H1 (cell line): Measurements from ENCODE around the gene IL16. TPM values are rescaled to one million over a fixed set of nuclear protein-coding genes. Genes with fewer than 3 reads are reported as not detected.

Experiments
- CTCF ChIA-PET: fragments of 300-600 bp; sonication (Branson Sonifier 250); formaldehyde crosslinking; loops from one replicate; lab custom pipeline; 2021; ENCODE audit not compliant: partially characterized antibody; lab: Charles Lee
- POLR2A ChIA-PET: fragments of 300-600 bp; sonication (Branson Sonifier 250); formaldehyde crosslinking; loops from one replicate; lab custom pipeline; 2021; ENCODE audit warnings: inconsistent platforms; ENCODE audit not compliant: partially characterized antibody; lab: Charles Lee
- DNase-seq, 2 experiments: peaks; one replicate each; pipeline versions ENCODE4 v3.0.0 to v3.0.0-alpha.2; 2010 to 2022; ENCODE audit warnings: low spot score in 2 of 2, low read depth in 1 of 2, mixed read lengths in 1 of 2
- FAIRE-seq: peaks from 2 replicates; lab custom pipeline; 2011; peaks lifted over from hg19 to GRCh38; lab: Jason Lieb, UNC
- H2AFZ ChIP-seq: 2 replicates; pipeline ENCODE4 v1.8.1; 2012; ENCODE audit warnings: low read length, inconsistent platforms
- H2AK5ac ChIP-seq: 2 replicates; pipeline ENCODE4 v1.6.1; 2013; ENCODE audit warnings: low read depth, low read length
- H2BK120ac ChIP-seq: replicated peaks from 2 replicates; pipeline ENCODE3; 2013; ENCODE audit warnings: low read depth, low read length, inconsistent platforms
- H2BK12ac ChIP-seq: 2 replicates; pipeline ENCODE4 v1.6.1; 2013; ENCODE audit warnings: low read depth, low read length
- H2BK15ac ChIP-seq: 2 replicates; pipeline ENCODE4 v1.6.1; 2013; ENCODE audit warnings: low read length
- H2BK20ac ChIP-seq: 2 replicates; pipeline ENCODE4 v1.6.1; 2013; ENCODE audit warnings: low read length
- H2BK5ac ChIP-seq: 2 replicates; pipeline ENCODE4 v1.6.1; 2013; ENCODE audit warnings: low read depth, low read length
- H3K14ac ChIP-seq: 2 replicates; pipeline ENCODE4 v1.6.1; 2013; ENCODE audit warnings: inconsistent platforms; ENCODE audit not compliant: insufficient read length
- H3K18ac ChIP-seq: 2 replicates; pipeline ENCODE4 v1.6.1; 2013; ENCODE audit warnings: low read length; ENCODE audit errors: extremely low read depth
- H3K23ac ChIP-seq: 2 replicates; pipeline ENCODE4 v1.6.1; 2013; ENCODE audit warnings: inconsistent platforms; ENCODE audit not compliant: insufficient read length
- H3K23me2 ChIP-seq: 2 replicates; pipeline ENCODE4 v1.6.1; 2013; ENCODE audit warnings: low read depth, low read length
- H3K27ac ChIP-seq: 2 replicates; pipeline ENCODE4 v1.6.1; 2011; ENCODE audit warnings: low read depth, low read length, inconsistent platforms
- H3K27me3 ChIP-seq, 4 experiments: replicated peaks in 1 of 4; 1 replicate in 1 of 4; 2 replicates in 3 of 4; pipeline versions ENCODE4 v1.6.1 to v1.8.1; 2011 to 2013; ENCODE audit warnings: low read length in 3 of 4, mild to moderate bottlenecking in 3 of 4, inconsistent platforms in 2 of 4, mixed read lengths in 2 of 4, moderate library complexity in 1 of 4; ENCODE audit not compliant: control insufficient read depth in 3 of 4, insufficient read depth in 3 of 4; ENCODE audit errors: extremely low read depth in 1 of 4
- H3K36me3 ChIP-seq, 4 experiments: 2 replicates each; pipeline versions ENCODE4 v1.6.1 to v1.8.1; 2011 to 2013; ENCODE audit warnings: mild to moderate bottlenecking in 4 of 4, low read length in 3 of 4, moderate library complexity in 2 of 4, control low read depth in 1 of 4, inconsistent platforms in 1 of 4; ENCODE audit not compliant: insufficient read depth in 4 of 4, control insufficient read depth in 2 of 4
- H3K4ac ChIP-seq: replicated peaks from 2 replicates; pipeline ENCODE3; 2013; ENCODE audit warnings: low read length, low read depth, mixed read lengths, inconsistent platforms; ENCODE audit not compliant: insufficient read length
- H3K4me1 ChIP-seq, 4 experiments: replicated peaks in 1 of 4; 1 replicate in 1 of 4; 2 replicates in 3 of 4; pipeline versions ENCODE4 v1.6.1 to v1.8.1; 2011 to 2013; ENCODE audit warnings: low read length in 3 of 4, inconsistent platforms in 2 of 4, mixed read lengths in 1 of 4; ENCODE audit not compliant: insufficient read depth in 4 of 4, control insufficient read depth in 3 of 4
- H3K4me2 ChIP-seq, 2 experiments: 2 replicates each; pipeline versions ENCODE4 v1.6.1 to v1.8.1; 2011 to 2013; ENCODE audit warnings: low read depth in 2 of 2, low read length in 2 of 2, control low read depth in 1 of 2, inconsistent platforms in 1 of 2, mild to moderate bottlenecking in 1 of 2; ENCODE audit not compliant: insufficient read depth in 1 of 2
- H3K4me3 ChIP-seq, 4 experiments: fragments of 200-600, 300-600 bp in 1 of 4; sonication (generic), shearing (Covaris generic), sonication (Bioruptor Twin) in 1 of 4; 2 replicates each; pipeline versions ENCODE4 v1.5.1 to v1.8.1; 2011 to 2016; ENCODE audit warnings: low read length in 4 of 4, low read depth in 3 of 4, control low read depth in 2 of 4, inconsistent platforms in 2 of 4, mild to moderate bottlenecking in 2 of 4, mixed read lengths in 1 of 4, moderate library complexity in 1 of 4; ENCODE audit not compliant: insufficient read depth in 2 of 4; ENCODE audit errors: extremely low read depth in 1 of 4
- H3K56ac ChIP-seq: replicated peaks from 2 replicates; pipeline ENCODE3; 2013; ENCODE audit warnings: low read depth, mild to moderate bottlenecking, mixed read lengths, low read length, inconsistent platforms; ENCODE audit not compliant: insufficient read length
- H3K79me1 ChIP-seq: 2 replicates; pipeline ENCODE4 v1.6.1; 2013; ENCODE audit warnings: low read depth, low read length, control low read depth
- H3K79me2 ChIP-seq, 2 experiments: 2 replicates each; pipeline versions ENCODE4 v1.6.1 to v1.8.1; 2012 to 2013; ENCODE audit warnings: low read length in 2 of 2, mild to moderate bottlenecking in 2 of 2, inconsistent platforms in 1 of 2; ENCODE audit not compliant: insufficient read depth in 2 of 2, control insufficient read depth in 1 of 2
- H3K9ac ChIP-seq, 4 experiments: replicated peaks in 1 of 4; 1 replicate in 1 of 4; 2 replicates in 3 of 4; pipeline versions ENCODE4 v1.6.1 to v1.8.1; 2011 to 2013; ENCODE audit warnings: low read depth in 3 of 4, low read length in 3 of 4, control low read depth in 2 of 4, mild to moderate bottlenecking in 2 of 4, moderate library complexity in 2 of 4, inconsistent platforms in 1 of 4; ENCODE audit errors: extremely low read depth in 1 of 4
- H3K9me3 ChIP-seq, 2 experiments: 2 replicates each; pipeline versions ENCODE4 v1.6.1 to v1.8.1; 2012 to 2013; ENCODE audit warnings: mild to moderate bottlenecking in 2 of 2, moderate library complexity in 2 of 2, control low read depth in 1 of 2, inconsistent platforms in 1 of 2, low read depth in 1 of 2, low read length in 1 of 2, mixed read lengths in 1 of 2; ENCODE audit not compliant: insufficient read depth in 2 of 2
- H4K20me1 ChIP-seq, 2 experiments: replicated peaks in 1 of 2; 2 replicates each; pipeline versions ENCODE3 to v1.8.1; 2011 to 2013; ENCODE audit warnings: inconsistent platforms in 2 of 2, low read length in 2 of 2, mild to moderate bottlenecking in 1 of 2; ENCODE audit not compliant: insufficient read depth in 2 of 2, control insufficient read depth in 1 of 2
- H4K5ac ChIP-seq: 2 replicates; pipeline ENCODE4 v1.6.1; 2013; ENCODE audit warnings: low read length, low read depth, mixed read lengths, inconsistent platforms; ENCODE audit not compliant: insufficient read length
- H4K8ac ChIP-seq: 2 replicates; pipeline ENCODE4 v1.8.0; 2013; ENCODE audit warnings: mild to moderate bottlenecking, moderate library complexity, low read length, inconsistent platforms; ENCODE audit not compliant: insufficient read depth; ENCODE audit errors: extremely low read depth
- H4K91ac ChIP-seq: replicated peaks from 2 replicates; pipeline ENCODE3; 2013; ENCODE audit warnings: low read length, mixed read lengths, inconsistent platforms; ENCODE audit not compliant: insufficient read length
- CBX8 ChIP-seq: fragments of 300-800, 300-1000 bp; sonication (generic); IDR thresholded peaks from 2 replicates; pipeline ENCODE4 v1.7.1; 2016; ENCODE audit warnings: low read depth, low read length, borderline replicate concordance
- CREB1 ChIP-seq: IDR thresholded peaks from 2 replicates; pipeline ENCODE4 v1.6.1; 2012; ENCODE audit warnings: inconsistent platforms
- E2F6 ChIP-seq: IDR thresholded peaks from 2 replicates; pipeline ENCODE4 v1.6.1; 2012; ENCODE audit warnings: inconsistent platforms
- PHF8 ChIP-seq: fragments of 200-600 bp; sonication (generic); conservative IDR thresholded peaks from 2 replicates; pipeline ENCODE4 v1.7.1; 2012; ENCODE audit warnings: low read depth, mild to moderate bottlenecking, inconsistent platforms, low read length, moderate library complexity
- POLR2AphosphoS5 ChIP-seq: IDR thresholded peaks from 2 replicates; pipeline ENCODE4 v1.6.1; 2011; ENCODE audit warnings: low read depth, low read length
- RAD21 ChIP-seq, 2 experiments: IDR thresholded peaks in 1 of 2; conservative IDR thresholded peaks in 1 of 2; 2 replicates each; pipeline ENCODE4 v1.6.1; 2011; ENCODE audit warnings: low read depth in 2 of 2, low read length in 2 of 2, improper control_type of control experiment in 1 of 2, inconsistent platforms in 1 of 2, mild to moderate bottlenecking in 1 of 2, moderate library complexity in 1 of 2
- SAP30 ChIP-seq: fragments of 300-600 bp; sonication (generic); IDR thresholded peaks from 2 replicates; pipeline ENCODE4 v1.7.1; 2012; ENCODE audit warnings: low read length, moderate library complexity, mild to moderate bottlenecking, inconsistent platforms; ENCODE audit not compliant: insufficient read depth, insufficient replicate concordance
- SIN3A ChIP-seq, 2 experiments: IDR thresholded peaks in 1 of 2; conservative IDR thresholded peaks in 1 of 2; 2 replicates each; pipeline ENCODE4 v1.6.1; 2011 to 2012; ENCODE audit warnings: low read length in 2 of 2, improper control_type of control experiment in 1 of 2, low read depth in 1 of 2, mild to moderate bottlenecking in 1 of 2
- TEAD4 ChIP-seq: IDR thresholded peaks from 2 replicates; pipeline ENCODE4 v1.6.1; 2012; ENCODE audit warnings: low read depth, low read length, inconsistent platforms, mixed read lengths
- WGBS, 2 experiments: shearing (Covaris generic) in 1 of 2; methylation state at CpG; one replicate each; pipeline versions ENCODE4 v1.1.6 to v1.1.7; 2013 to 2015; ENCODE audit warnings: low lambda C conversion rate in 2 of 2, mixed read lengths in 2 of 2, inconsistent platforms in 1 of 2, low coverage in 1 of 2, missing lambda C conversion rate in 1 of 2; ENCODE audit not compliant: insufficient replicate concordance in 2 of 2, insufficient coverage in 1 of 2, insufficient read length in 1 of 2; ENCODE audit errors: extremely low coverage in 1 of 2, missing lambda C conversion rate in 1 of 2; 5-methylcytosine and 5-hydroxymethylcytosine counted together
- polyA plus RNA-seq, 7 experiments: library from polyadenylated mRNA; depleted of rRNA in 3 of 7; stranded (reverse) in 5 of 7; unstranded in 2 of 7; fragments of >200 nt in 5 of 7; fragments of 200-250 nt in 2 of 7; gene quantifications; 1 replicate in 5 of 7; 2 replicates in 1 of 7; 4 replicates in 1 of 7; pipeline versions ENCODE4 v1.2.1 to v1.2.3, GENCODE V29; 2011 to 2013; ENCODE audit warnings: missing spikeins in 2 of 7, mixed read lengths in 2 of 7
- total RNA-seq: library from RNA; stranded (reverse); fragmentation: NEBNext Ultra II Directional; extraction: Animal tissue kit (Norgen Biotek cat#: 25700); gene quantifications from 2 replicates; pipeline ENCODE4 v1.2.1, GENCODE V29; 2021

The IL16 gene
- total and polyA plus RNA-seq, 2 of the 8 experiments (the other 6 are each of a cell fraction or from before 2014, with no cell fraction given): 0.03 to 0.09 TPM

- Histone ChIP-seq H3K36me3 (no peaks in the 10 kb centered on the region), H3K9me3 (no peaks in the 10 kb centered on the region), H3K56ac (no peak overlapping the region), H4K20me1 (no peaks in the 10 kb centered on the region), H3K27ac (no peak overlapping the region), H3K27me3 (no peaks in the 10 kb centered on the region), H3K14ac (no peak overlapping the region), H2AK5ac (no peak overlapping the region), H3K18ac (no peak overlapping the region), H2BK15ac (no peak overlapping the region), H3K4me2 (no peak overlapping the region), H4K5ac (no peak overlapping the region), H3K23ac (no peak overlapping the region), H3K9ac (no peak overlapping the region), H2BK5ac (no peak overlapping the region), H2BK120ac (no peak overlapping the region), H2BK20ac (no peak overlapping the region), H2BK12ac (no peak overlapping the region), H3K23me2 (no peaks in the 10 kb centered on the region), H3K4me1 (no peaks in the 10 kb centered on the region), H4K91ac (no peak overlapping the region), H3K79me1 (no peaks in the 10 kb centered on the region), H3K4me3 (no peak overlapping the region), H2AFZ (no peak overlapping the region), H3K4ac (no peak overlapping the region), H4K8ac (peak overlapping the region; percentile 4; the same call in 1 of the 2 replicates), H3K79me2 (no peaks in the 10 kb centered on the region)
- FAIRE-seq (no peak), DNase-seq (no peak)
- ChIA-PET POLR2A (no interaction called here), CTCF (no interaction called here)
- WGBS, 2 experiments: 95% methylated on average over 3 of the region's 3 CpGs; no CpG with 5 or more reads in 1 of the 2 experiments
- no peak for TF ChIP-seq SAP30
- TF ChIP-seq POLR2AphosphoS5: no peak
- TF ChIP-seq CBX8: no peak
- TF ChIP-seq SIN3A (conservative IDR thresholded peaks at IDR 0.05 in 1 of 2, IDR thresholded peaks at IDR 0.05 in 1 of 2; ENCODE audit: low read depth in 1 of 2, low read length in 2 of 2): no peak
- TF ChIP-seq RAD21 (IDR thresholded peaks at IDR 0.05 in 1 of 2, conservative IDR thresholded peaks at IDR 0.05 in 1 of 2; ENCODE audit: low read depth in 2 of 2, low read length in 2 of 2): no peak
- no peak for TF ChIP-seq TEAD4
- no peak for TF ChIP-seq E2F6
- TF ChIP-seq PHF8: no peak
- no peak for TF ChIP-seq CREB1
Measured at GRCh38 chr15:81349271-81349670, 152.6 kb downstream of the IL16 start.
